ENCODE results near the gene SMURF1. TPM values are rescaled to one million over a fixed set of nuclear protein-coding genes. Genes with fewer than 3 reads are reported as not detected.
"Not testable (repeated sequence)": the region's sequence is repeated elsewhere in the genome, so short reads cannot be mapped to it uniquely, and the experiment has no call there.

SMURF1 gene
- total RNA-seq, 1 experiment from 2014 or later: 30.2 TPM

- peak overlapping the region; percentile 93 for H3K27ac ChIP-seq (ENCODE audit: low read length)
- peaks cover 76% of the 10 kb centered on the region for H3K4me1 ChIP-seq (ENCODE audit: insufficient read depth, low read length)
- H3F3A ChIP-seq (ENCODE audit: low read length, unreplicated experiment): peaks cover 8% of the 10 kb centered on the region
- peak overlapping the region; percentile 71 for H3K9ac ChIP-seq (ENCODE audit: low read length)
- peak; percentile 85 for ATAC-seq
- no peaks in the 10 kb centered on the region for H3K27me3 ChIP-seq (ENCODE audit: low read length)
- no peak overlapping the region for H2AFZ ChIP-seq (ENCODE audit: low read length)
- H3K79me2 ChIP-seq (ENCODE audit: low read length): peaks cover 97% of the 10 kb centered on the region
- H3K36me3 ChIP-seq (ENCODE audit: low read depth, low read length): peaks cover 6% of the 10 kb centered on the region; the same call in 1 of the 2 replicates
- TF ChIP-seq EZH2phosphoT487 (IDR thresholded peaks at IDR 0.05; ENCODE audit: borderline replicate concordance, low read length) (no peak), CTCF (conservative IDR thresholded peaks at IDR 0.05; ENCODE audit: low read depth, low read length) (no peak), EZH2 (IDR thresholded peaks at IDR 0.05; ENCODE audit: low read length, unreplicated experiment) (no peak)
- ChIA-PET CTCF (no interaction called here), POLR2A (ENCODE audit: unreplicated experiment) (interaction anchor here (0.6 kb wide), 2 partner anchors 9 to 123 kb away, joined by 3 to 4 read pairs; no protein-coding TSS in a partner anchor)
- DNase-seq: peak; percentile 94
- H4K20me1 ChIP-seq (ENCODE audit: low read length): peaks cover 43% of the 10 kb centered on the region
- intact Hi-C loops (cut with micrococcal nuclease): loop anchor here (1.0 to 5.0 kb wide), 6 partner anchors 20 to 210 kb away; no protein-coding TSS in a partner anchor
- peak overlapping the region; percentile 85 for H3K4me2 ChIP-seq (ENCODE audit: low read length)
- no peaks in the 10 kb centered on the region for H3K9me2 ChIP-seq (replicated peaks; ENCODE audit: low read length)
- peak overlapping the region; percentile 56 for H3K4me3 ChIP-seq (ENCODE audit: low read length)
- no peaks in the 10 kb centered on the region for H3K9me3 ChIP-seq (ENCODE audit: low read length)
- no TSS peak for BruUV-seq (replicated peaks)
These were observed 40.9 kb downstream of the SMURF1 start for GRCh38 chr7:99102809-99103690.

- ChIA-PET POLR2A (ENCODE audit: unreplicated experiment) (interaction anchor here (0.6 kb wide), 2 partner anchors 8 to 144 kb away, joined by 3 read pairs; no protein-coding TSS in a partner anchor), CTCF (no interaction called here)
- Histone ChIP-seq H3K4me1 (ENCODE audit: insufficient read depth, low read length) (peaks cover 69% of the 10 kb centered on the region), H3K4me2 (ENCODE audit: low read length) (peak overlapping the region; percentile 85), H3K9me3 (ENCODE audit: low read length) (no peaks in the 10 kb centered on the region), H3K79me2 (ENCODE audit: low read length) (peaks cover 97% of the 10 kb centered on the region), H3K4me3 (ENCODE audit: low read length) (peak overlapping the region; percentile 56), H2AFZ (ENCODE audit: low read length) (no peak overlapping the region), H3K9me2 (replicated peaks; ENCODE audit: low read length) (no peaks in the 10 kb centered on the region), H3K27me3 (ENCODE audit: low read length) (no peaks in the 10 kb centered on the region), H3K9ac (ENCODE audit: low read length) (peak overlapping the region; percentile 71), H3K36me3 (ENCODE audit: low read depth, low read length) (peaks cover 6% of the 10 kb centered on the region; the same call in 1 of the 2 replicates), H4K20me1 (ENCODE audit: low read length) (peaks cover 38% of the 10 kb centered on the region), H3K27ac (ENCODE audit: low read length) (peak overlapping the region; percentile 93), H3F3A (ENCODE audit: low read length, unreplicated experiment) (peaks cover 8% of the 10 kb centered on the region)
- TF ChIP-seq EZH2 (IDR thresholded peaks at IDR 0.05; ENCODE audit: low read length, unreplicated experiment): no peak
- no peak for TF ChIP-seq CTCF (conservative IDR thresholded peaks at IDR 0.05; ENCODE audit: low read depth, low read length)
- TF ChIP-seq EZH2phosphoT487 (IDR thresholded peaks at IDR 0.05; ENCODE audit: borderline replicate concordance, low read length): no peak
- DNase-seq (peak; percentile 65), ATAC-seq (peak; percentile 39)
- no TSS peak for BruUV-seq (replicated peaks)
- intact Hi-C loops (cut with micrococcal nuclease): loop anchor here (2.0 to 5.0 kb wide), 5 partner anchors 20 to 210 kb away; no protein-coding TSS in a partner anchor
These were observed 41.5 kb downstream of the SMURF1 start for GRCh38 chr7:99102361-99102760.

DNA sequence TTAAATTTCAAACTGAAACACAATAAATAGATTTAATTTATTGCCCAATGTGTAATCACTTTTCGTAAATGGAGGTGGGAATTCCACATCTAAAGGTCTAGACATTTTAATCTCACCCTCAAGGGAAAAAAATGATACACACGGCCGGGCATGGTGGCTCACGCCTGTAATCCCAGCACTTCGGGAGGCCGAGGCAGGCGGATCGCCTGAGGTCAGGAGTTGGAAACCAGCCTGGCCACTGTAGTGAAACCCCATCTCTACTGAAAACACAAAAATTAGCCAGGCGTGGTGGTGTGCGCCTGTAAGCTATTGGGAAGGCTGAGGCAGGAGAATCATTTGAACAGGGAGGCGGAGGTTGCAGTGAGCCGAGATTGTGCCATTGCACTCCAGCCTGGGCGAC is 42.4 kb downstream of the SMURF1 start:
- H3K9me2 ChIP-seq (replicated peaks; ENCODE audit: low read length); H3K36me3 ChIP-seq (ENCODE audit: low read depth, low read length); BruUV-seq (replicated peaks); CTCF ChIA-PET; H3K27ac ChIP-seq (ENCODE audit: low read length); ATAC-seq; H3K9ac ChIP-seq (ENCODE audit: low read length); H3K27me3 ChIP-seq (ENCODE audit: low read length); DNase-seq; H3K9me3 ChIP-seq (ENCODE audit: low read length); H2AFZ ChIP-seq (ENCODE audit: low read length); H3F3A ChIP-seq (ENCODE audit: low read length, unreplicated experiment); H3K4me3 ChIP-seq (ENCODE audit: low read length): not testable (repeated sequence)
- Histone ChIP-seq H3K4me1 (ENCODE audit: insufficient read depth, low read length) (peaks cover 61% of the 10 kb centered on the region), H3K79me2 (ENCODE audit: low read length) (peaks cover 97% of the 10 kb centered on the region), H4K20me1 (ENCODE audit: low read length) (peaks cover 39% of the 10 kb centered on the region), H3K4me2 (ENCODE audit: low read length) (peak overlapping the region; percentile 85; the same call in 1 of the 2 replicates)
- POLR2A ChIA-PET (ENCODE audit: unreplicated experiment): interaction anchor here (0.5 to 0.6 kb wide), 2 partner anchors 37 to 217 kb away, joined by 4 to 7 read pairs; no protein-coding TSS in a partner anchor
- intact Hi-C loops (cut with micrococcal nuclease): loop anchor here (5.0 kb wide), 1 partner anchor 59 kb away; no protein-coding TSS in a partner anchor

Measured in PC-3 (cell line).